ENCODE data around the gene STK31. TPM values are rescaled to one million over a fixed set of nuclear protein-coding genes. Genes with fewer than 3 reads are reported as not detected.

STK31 gene
- total and polyA plus RNA-seq, 2 donors (not counting 1 experiment from before 2014, with no cell fraction given): 0.13 to 1.8 TPM

DNA sequence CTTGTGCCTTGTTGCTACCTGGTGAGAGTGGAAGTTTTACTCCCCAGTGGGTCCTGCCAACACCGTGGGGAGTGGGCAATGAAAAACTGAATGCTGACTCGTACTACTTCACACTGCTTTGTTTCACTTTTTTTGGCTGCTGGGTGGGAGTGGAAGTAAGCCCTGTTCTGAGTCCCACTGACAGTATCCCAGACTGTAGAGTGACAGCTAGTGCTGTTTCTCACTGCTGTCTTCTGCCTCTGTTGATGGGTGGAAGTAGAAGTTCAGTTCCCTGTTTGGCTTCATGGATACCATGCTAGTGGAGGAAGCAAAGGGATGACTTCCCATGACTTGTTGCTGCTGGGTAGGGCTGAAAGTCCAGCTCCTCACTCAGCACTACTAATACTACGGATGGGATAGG, 98.4 kb downstream of the STK31 start:
- Histone ChIP-seq H4K20me1 (ENCODE audit: control insufficient read depth, insufficient read depth, low read length, poor library complexity, severe bottlenecking) (no peaks in the 10 kb centered on the region), H2AFZ (ENCODE audit: insufficient read depth, low read depth, low read length, poor library complexity, severe bottlenecking) (no peak overlapping the region), H3K4me2 (replicated peaks; ENCODE audit: low read depth, low read length, poor library complexity, severe bottlenecking) (no peak overlapping the region), H3K9ac (ENCODE audit: low read length) (no peak overlapping the region), H3K9me3 (ENCODE audit: control extremely low read depth in 1 of 3, control insufficient read depth in 2 of 3, insufficient read depth in 1 of 3, low read length in 2 of 3) (peaks cover 0 to 5% (median 4%) of the 10 kb centered on the region in 3 donors), H3K4me1 (ENCODE audit: control insufficient read depth in 2 of 2, insufficient read depth in 2 of 2, low read length in 2 of 2) (no peaks in the 10 kb centered on the region), H3K4me3 (ENCODE audit: control extremely low read depth in 1 of 5, extremely low read depth in 1 of 5, insufficient read depth in 1 of 5, low read depth in 2 of 5, low read length in 4 of 5) (no peak overlapping the region), H3K79me2 (ENCODE audit: control insufficient read depth, insufficient read depth, low read length) (no peaks in the 10 kb centered on the region), H3K27ac (ENCODE audit: low read length in 2 of 2) (no peak overlapping the region), H3K36me3 (replicated peaks in 1 of 2; ENCODE audit: control extremely low read depth in 1 of 2, control insufficient read depth in 1 of 2, extremely low read depth in 1 of 2, insufficient read depth in 2 of 2, low read length in 1 of 2) (no peaks in the 10 kb centered on the region), H3K27me3 (replicated peaks in 1 of 4; ENCODE audit: control extremely low read depth in 1 of 4, control insufficient read depth in 3 of 4, insufficient read depth in 4 of 4, low read length in 3 of 4) (no peaks in the 10 kb centered on the region)
- intact Hi-C loops (cut with micrococcal nuclease): no loop called here
- ChIA-PET CTCF (no interaction called here), POLR2A (no interaction called here)
- ATAC-seq (ENCODE audit: low read depth) (no peak), DNase-seq (no peak)
- H3K27ac Mint-ChIP-seq: no peak overlapping the region
- WGBS (ENCODE audit: insufficient coverage): 94% methylated on average over 2 of the region's 3 CpGs
- TF ChIP-seq EZH2 (IDR thresholded peaks at IDR 0.05; ENCODE audit: borderline replicate concordance, insufficient read depth, low read depth, low read length, poor library complexity, severe bottlenecking): no peak
- TF ChIP-seq, protein P1, sequence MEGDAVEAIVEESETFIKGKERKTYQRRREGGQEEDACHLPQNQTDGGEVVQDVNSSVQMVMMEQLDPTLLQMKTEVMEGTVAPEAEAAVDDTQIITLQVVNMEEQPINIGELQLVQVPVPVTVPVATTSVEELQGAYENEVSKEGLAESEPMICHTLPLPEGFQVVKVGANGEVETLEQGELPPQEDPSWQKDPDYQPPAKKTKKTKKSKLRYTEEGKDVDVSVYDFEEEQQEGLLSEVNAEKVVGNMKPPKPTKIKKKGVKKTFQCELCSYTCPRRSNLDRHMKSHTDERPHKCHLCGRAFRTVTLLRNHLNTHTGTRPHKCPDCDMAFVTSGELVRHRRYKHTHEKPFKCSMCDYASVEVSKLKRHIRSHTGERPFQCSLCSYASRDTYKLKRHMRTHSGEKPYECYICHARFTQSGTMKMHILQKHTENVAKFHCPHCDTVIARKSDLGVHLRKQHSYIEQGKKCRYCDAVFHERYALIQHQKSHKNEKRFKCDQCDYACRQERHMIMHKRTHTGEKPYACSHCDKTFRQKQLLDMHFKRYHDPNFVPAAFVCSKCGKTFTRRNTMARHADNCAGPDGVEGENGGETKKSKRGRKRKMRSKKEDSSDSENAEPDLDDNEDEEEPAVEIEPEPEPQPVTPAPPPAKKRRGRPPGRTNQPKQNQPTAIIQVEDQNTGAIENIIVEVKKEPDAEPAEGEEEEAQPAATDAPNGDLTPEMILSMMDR (IDR thresholded peaks at IDR 0.05): no peak
- H3K4me1 Mint-ChIP-seq: no peaks in the 10 kb centered on the region
- H3K9me3 Mint-ChIP-seq (ENCODE audit: insufficient read depth): peaks cover 17% of the 10 kb centered on the region
- no peaks in the 10 kb centered on the region for H3K27me3 Mint-ChIP-seq
- H3K4me3 Mint-ChIP-seq: no peak overlapping the region

DNA sequence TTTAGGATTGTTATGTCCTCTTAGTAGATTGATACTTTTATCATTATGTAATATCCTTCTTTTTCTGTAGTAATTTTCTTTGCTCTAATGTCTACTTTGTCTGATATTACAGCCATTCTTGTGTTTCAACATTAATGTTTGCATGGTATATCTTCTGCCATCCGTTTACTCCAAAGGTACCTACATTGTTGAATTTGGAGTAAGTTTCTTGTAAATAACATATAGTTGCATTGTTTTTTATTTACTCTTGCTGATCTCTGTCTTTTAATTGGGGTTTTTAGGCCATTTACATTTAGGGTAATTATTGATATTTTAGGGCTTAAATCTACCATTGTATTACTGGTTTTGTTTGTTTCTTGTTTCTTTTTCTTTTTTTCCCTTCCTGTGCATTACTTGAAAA, 100.1 kb downstream of the STK31 start:
- no peaks in the 10 kb centered on the region for H4K20me1 ChIP-seq (ENCODE audit: control insufficient read depth, insufficient read depth, low read length, poor library complexity, severe bottlenecking)
- H3K79me2 ChIP-seq (ENCODE audit: control insufficient read depth, insufficient read depth, low read length): no peaks in the 10 kb centered on the region
- intact Hi-C loops (cut with micrococcal nuclease): no loop called here
- H3K9ac ChIP-seq (ENCODE audit: low read length): no peak overlapping the region
- DNase-seq (no peak), ATAC-seq (ENCODE audit: low read depth) (no peak)
- H3K4me2 ChIP-seq (replicated peaks; ENCODE audit: low read depth, low read length, poor library complexity, severe bottlenecking): no peak overlapping the region
- H3K27ac Mint-ChIP-seq: no peak overlapping the region
- H3K4me1 Mint-ChIP-seq: no peaks in the 10 kb centered on the region
- no peak overlapping the region for H3K4me3 Mint-ChIP-seq
- no peaks in the 10 kb centered on the region for H3K4me1 ChIP-seq (ENCODE audit: control insufficient read depth in 2 of 2, insufficient read depth in 2 of 2, low read length in 2 of 2)
- TF ChIP-seq, protein P1 (IDR thresholded peaks at IDR 0.05): no peak
- TF ChIP-seq EZH2 (IDR thresholded peaks at IDR 0.05; ENCODE audit: borderline replicate concordance, insufficient read depth, low read depth, low read length, poor library complexity, severe bottlenecking): no peak
- H3K9me3 Mint-ChIP-seq (ENCODE audit: insufficient read depth): peaks cover 17% of the 10 kb centered on the region
- H3K27ac ChIP-seq (ENCODE audit: low read length in 2 of 2): no peak overlapping the region
- H3K4me3 ChIP-seq (ENCODE audit: control extremely low read depth in 1 of 5, extremely low read depth in 1 of 5, insufficient read depth in 1 of 5, low read depth in 2 of 5, low read length in 4 of 5): no peak overlapping the region
- ChIA-PET POLR2A (no interaction called here), CTCF (no interaction called here)
- no peaks in the 10 kb centered on the region for H3K36me3 ChIP-seq (replicated peaks in 1 of 2; ENCODE audit: control extremely low read depth in 1 of 2, control insufficient read depth in 1 of 2, extremely low read depth in 1 of 2, insufficient read depth in 2 of 2, low read length in 1 of 2)
- H3K27me3 ChIP-seq (replicated peaks in 1 of 4; ENCODE audit: control extremely low read depth in 1 of 4, control insufficient read depth in 3 of 4, insufficient read depth in 4 of 4, low read length in 3 of 4): no peaks in the 10 kb centered on the region
- H3K27me3 Mint-ChIP-seq: no peaks in the 10 kb centered on the region
- no peak overlapping the region for H2AFZ ChIP-seq (ENCODE audit: insufficient read depth, low read depth, low read length, poor library complexity, severe bottlenecking)
- no CpG with 5 or more reads among the region's 1 CpG for WGBS (ENCODE audit: insufficient coverage)
- peaks cover 0 to 5% (median 4%) of the 10 kb centered on the region in 3 donors for H3K9me3 ChIP-seq (ENCODE audit: control extremely low read depth in 1 of 3, control insufficient read depth in 2 of 3, insufficient read depth in 1 of 3, low read length in 2 of 3)
